Karpas-422 (cell line): ENCODE results near the gene TDRD10. TPM values are rescaled to one million over a fixed set of nuclear protein-coding genes. Genes with fewer than 3 reads are reported as not detected.

Source experiments
- DNase-seq: peaks from one replicate; pipeline ENCODE4 v3.0.0-alpha.2; 2015
- H2AFZ ChIP-seq: fragments of 200-600 bp; sonication (generic); 2 replicates; pipeline ENCODE4 v1.6.1; 2014; ENCODE audit warnings: antibody characterized with exemption, low read length, mixed read lengths
- H3K27ac ChIP-seq: fragments of 200-600 bp; sonication (generic); 2 replicates; pipeline ENCODE4 v1.5.1; 2014; ENCODE audit warnings: mild to moderate bottlenecking, low read length, moderate library complexity
- H3K27me3 ChIP-seq: fragments of 200-600 bp; sonication (generic); 2 replicates; pipeline ENCODE4 v1.6.1; 2014; ENCODE audit warnings: low read length, mixed read lengths
- H3K36me3 ChIP-seq: fragments of 200-600 bp; sonication (generic); 2 replicates; pipeline ENCODE4 v1.6.1; 2014; ENCODE audit warnings: low read length, mixed read lengths; ENCODE audit not compliant: insufficient read depth
- H3K4me1 ChIP-seq: fragments of 200-600 bp; sonication (generic); 2 replicates; pipeline ENCODE4 v1.6.1; 2014; ENCODE audit warnings: mild to moderate bottlenecking, low read length, mixed read lengths
- H3K4me2 ChIP-seq: fragments of 200-600 bp; sonication (generic); 2 replicates; pipeline ENCODE4 v1.6.1; 2014; ENCODE audit warnings: low read length, low read depth, mild to moderate bottlenecking; ENCODE audit not compliant: poor library complexity, severe bottlenecking
- H3K4me3 ChIP-seq: fragments of 200-600 bp; sonication (generic); 2 replicates; pipeline ENCODE4 v1.5.1; 2014; ENCODE audit warnings: mild to moderate bottlenecking, antibody characterized with exemption, low read length, mixed read lengths
- H3K79me2 ChIP-seq: fragments of 200-600 bp; sonication (generic); 2 replicates; pipeline ENCODE4 v1.6.1; 2014; ENCODE audit warnings: mild to moderate bottlenecking, low read length, mixed read lengths
- H3K9ac ChIP-seq: fragments of 200-600 bp; sonication (generic); 2 replicates; pipeline ENCODE4 v1.6.0; 2014; ENCODE audit warnings: low read length
- H3K9me2 ChIP-seq: fragments of 200-600 bp; sonication (generic), shearing (Covaris generic); replicated peaks from 2 replicates; pipeline ENCODE4 v1.6.0; 2014; ENCODE audit warnings: mild to moderate bottlenecking, low read length, moderate library complexity; ENCODE audit not compliant: insufficient read depth
- H3K9me3 ChIP-seq: fragments of 300-700, 200-600 bp; sonication (generic); 2 replicates; pipeline ENCODE4 v1.6.1; 2014; ENCODE audit warnings: low read length, mixed read lengths
- H4K20me1 ChIP-seq: fragments of 200-600 bp; sonication (generic); 2 replicates; pipeline ENCODE4 v1.6.1; 2014; ENCODE audit warnings: mild to moderate bottlenecking, antibody characterized with exemption, low read length, low read depth; ENCODE audit not compliant: insufficient read depth
- total RNA-seq: library from RNA; depleted of rRNA; stranded (reverse); fragments of >200 nt; shearing (Covaris generic); gene quantifications from 2 replicates; pipeline ENCODE4 v1.2.3, GENCODE V29; 2014; ENCODE audit warnings: low replicate concordance

TDRD10 gene
- total RNA-seq, 1 experiment from 2014 or later = not detected

DNA sequence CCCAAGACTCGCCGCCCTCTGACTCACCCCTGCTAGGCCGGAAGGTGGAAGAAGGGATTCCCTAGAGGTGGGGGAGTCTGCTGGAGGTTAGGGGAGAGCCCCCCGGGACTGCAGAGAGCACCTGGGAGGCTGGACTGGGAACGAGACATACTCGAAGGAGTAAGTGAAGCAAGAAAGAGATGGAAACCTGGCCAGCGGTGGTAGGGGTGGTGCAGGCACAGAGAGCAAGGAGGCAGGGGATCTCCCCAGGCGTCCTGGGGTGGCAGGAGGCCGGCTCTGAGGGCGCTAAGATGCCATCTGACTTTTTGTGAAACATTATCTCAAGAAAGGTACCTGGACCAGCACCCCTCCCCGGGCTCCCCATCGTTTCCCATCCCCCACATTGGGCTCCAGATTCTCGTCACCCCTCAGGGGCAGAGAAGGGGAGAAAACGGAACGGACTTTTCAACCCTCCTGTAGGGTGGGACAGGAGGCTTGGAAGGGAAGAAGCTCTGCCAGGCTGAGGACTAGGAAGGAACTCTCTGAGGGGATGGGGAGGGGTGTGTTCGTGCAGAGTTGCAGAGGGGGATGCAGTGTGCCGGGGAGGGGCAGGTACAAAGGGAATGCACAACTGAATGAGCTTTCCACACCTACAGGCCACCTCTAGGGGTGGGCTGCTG, 66.3 kb downstream of the TDRD10 start:
- Histone ChIP-seq H3K9me2 (no peaks in the 10 kb centered on the region), H3K27me3 (no peaks in the 10 kb centered on the region), H2AFZ (no peak overlapping the region), H4K20me1 (no peaks in the 10 kb centered on the region), H3K4me2 (peak overlapping the region; percentile 42), H3K27ac (no peak overlapping the region), H3K36me3 (no peaks in the 10 kb centered on the region), H3K9me3 (no peaks in the 10 kb centered on the region), H3K9ac (no peak overlapping the region), H3K4me1 (peaks cover 24% of the 10 kb centered on the region), H3K4me3 (0 out of 2 replicates have a peak overlapping the region, but pooled peaks have one; percentile 16), H3K79me2 (no peaks in the 10 kb centered on the region)
- DNase-seq = no peak

DNA sequence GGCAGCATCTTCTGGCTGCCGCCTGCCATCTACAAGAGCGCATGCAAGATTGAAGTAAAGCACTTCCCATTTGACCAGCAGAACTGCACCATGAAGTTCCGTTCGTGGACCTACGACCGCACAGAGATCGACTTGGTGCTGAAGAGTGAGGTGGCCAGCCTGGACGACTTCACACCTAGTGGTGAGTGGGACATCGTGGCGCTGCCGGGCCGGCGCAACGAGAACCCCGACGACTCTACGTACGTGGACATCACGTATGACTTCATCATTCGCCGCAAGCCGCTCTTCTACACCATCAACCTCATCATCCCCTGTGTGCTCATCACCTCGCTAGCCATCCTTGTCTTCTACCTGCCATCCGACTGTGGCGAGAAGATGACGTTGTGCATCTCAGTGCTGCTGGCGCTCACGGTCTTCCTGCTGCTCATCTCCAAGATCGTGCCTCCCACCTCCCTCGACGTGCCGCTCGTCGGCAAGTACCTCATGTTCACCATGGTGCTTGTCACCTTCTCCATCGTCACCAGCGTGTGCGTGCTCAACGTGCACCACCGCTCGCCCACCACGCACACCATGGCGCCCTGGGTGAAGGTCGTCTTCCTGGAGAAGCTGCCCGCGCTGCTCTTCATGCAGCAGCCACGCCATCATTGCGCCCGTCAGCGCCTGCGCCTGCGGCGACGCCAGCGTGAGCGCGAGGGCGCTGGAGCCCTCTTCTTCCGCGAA, 69.4 kb downstream of the TDRD10 start:
- no peaks in the 10 kb centered on the region for H3K36me3 ChIP-seq
- no peak overlapping the region for H2AFZ ChIP-seq
- H3K4me2 ChIP-seq = no peak overlapping the region
- no peak overlapping the region for H3K9ac ChIP-seq
- H4K20me1 ChIP-seq = no peaks in the 10 kb centered on the region
- no peaks in the 10 kb centered on the region for H3K9me3 ChIP-seq
- H3K9me2 ChIP-seq = no peaks in the 10 kb centered on the region
- no peak for DNase-seq
- no peaks in the 10 kb centered on the region for H3K79me2 ChIP-seq
- H3K4me3 ChIP-seq = no peak overlapping the region
- no peaks in the 10 kb centered on the region for H3K27me3 ChIP-seq
- no peak overlapping the region for H3K27ac ChIP-seq
- H3K4me1 ChIP-seq = peaks cover 55% of the 10 kb centered on the region

DNA sequence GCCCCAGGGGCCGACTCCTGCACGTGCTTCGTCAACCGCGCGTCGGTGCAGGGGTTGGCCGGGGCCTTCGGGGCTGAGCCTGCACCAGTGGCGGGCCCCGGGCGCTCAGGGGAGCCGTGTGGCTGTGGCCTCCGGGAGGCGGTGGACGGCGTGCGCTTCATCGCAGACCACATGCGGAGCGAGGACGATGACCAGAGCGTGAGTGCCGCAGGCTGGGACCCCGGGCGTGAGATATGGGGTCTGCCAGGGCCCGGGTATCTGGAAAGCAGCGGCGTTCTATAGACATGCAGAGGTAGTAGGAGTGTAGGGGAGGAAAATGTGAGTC, 69.9 kb downstream of the TDRD10 start:
- Histone ChIP-seq H4K20me1 (no peaks in the 10 kb centered on the region), H3K9ac (no peak overlapping the region), H3K4me1 (peaks cover 60% of the 10 kb centered on the region), H2AFZ (no peak overlapping the region), H3K79me2 (no peaks in the 10 kb centered on the region), H3K9me2 (no peaks in the 10 kb centered on the region), H3K4me3 (no peak overlapping the region), H3K4me2 (no peak overlapping the region), H3K9me3 (no peaks in the 10 kb centered on the region), H3K27ac (no peak overlapping the region), H3K36me3 (no peaks in the 10 kb centered on the region), H3K27me3 (no peaks in the 10 kb centered on the region)
- no peak for DNase-seq

DNA sequence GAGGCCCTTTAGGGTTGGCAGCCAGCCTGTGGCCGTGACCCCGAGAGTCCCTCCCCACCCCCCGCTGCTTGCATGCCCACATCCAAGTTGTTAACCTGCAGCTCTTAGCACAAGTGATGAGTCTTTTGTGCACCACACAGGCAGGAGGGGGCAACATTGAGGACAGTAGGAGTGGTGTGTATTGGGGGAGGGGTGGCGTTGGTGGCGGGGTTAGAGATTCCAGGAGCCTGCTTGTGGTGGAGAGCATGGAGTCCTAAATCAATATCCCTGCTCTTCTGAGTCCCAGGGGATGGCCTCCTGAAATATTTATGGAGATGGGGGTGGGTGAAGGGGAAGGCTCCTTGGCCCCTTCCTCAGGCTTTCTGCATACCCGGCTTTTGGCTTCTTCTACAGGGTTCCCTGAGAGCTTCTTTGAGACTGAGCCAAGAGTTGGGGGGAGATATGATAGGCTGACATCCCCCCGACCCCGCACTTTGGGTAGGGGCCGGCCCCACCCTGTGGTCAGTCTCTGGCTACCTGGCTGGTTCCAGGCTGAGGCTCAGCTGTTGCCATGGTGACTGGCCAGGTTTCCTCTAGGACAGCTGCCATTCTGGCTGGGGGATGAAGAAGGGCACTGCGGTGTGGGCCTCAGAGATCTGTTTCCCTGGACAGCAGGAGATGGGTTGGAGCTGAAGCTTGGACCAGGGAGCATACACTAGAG, 70.6 kb downstream of the TDRD10 start:
- Histone ChIP-seq H3K79me2 (no peaks in the 10 kb centered on the region), H3K9ac (peak overlapping the region; percentile 9; the same call in 1 of the 2 replicates), H3K36me3 (no peaks in the 10 kb centered on the region), H3K4me1 (peaks cover 67% of the 10 kb centered on the region), H2AFZ (no peak overlapping the region), H3K4me3 (no peak overlapping the region), H3K27me3 (no peaks in the 10 kb centered on the region), H3K27ac (peak overlapping the region; percentile 20; the same call in 1 of the 2 replicates), H3K9me2 (no peaks in the 10 kb centered on the region), H3K9me3 (no peaks in the 10 kb centered on the region), H3K4me2 (peak overlapping the region; percentile 20), H4K20me1 (no peaks in the 10 kb centered on the region)
- DNase-seq = peak; percentile 51

DNA sequence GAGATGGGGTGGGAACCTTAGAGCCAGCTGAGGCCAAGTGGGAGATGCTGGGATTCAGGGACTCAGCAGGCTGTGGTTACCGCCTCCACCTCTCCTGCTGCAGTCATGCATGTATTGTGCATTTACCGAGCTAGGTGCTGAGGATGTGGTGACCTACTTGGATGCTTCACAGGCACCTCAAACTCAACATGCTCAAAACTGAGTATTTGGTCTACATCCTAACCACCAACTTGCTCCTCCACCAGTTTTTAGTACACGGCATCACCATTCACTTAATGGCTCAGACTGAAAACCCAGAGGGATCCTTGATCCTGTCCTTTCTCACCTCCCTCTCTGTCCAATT, 71.1 kb downstream of the TDRD10 start:
- no peaks in the 10 kb centered on the region for H4K20me1 ChIP-seq
- H2AFZ ChIP-seq = no peak overlapping the region
- H3K9ac ChIP-seq = peak overlapping the region; percentile 30; the same call in 1 of the 2 replicates
- no peaks in the 10 kb centered on the region for H3K79me2 ChIP-seq
- no peak overlapping the region for H3K4me3 ChIP-seq
- H3K4me1 ChIP-seq = peaks cover 69% of the 10 kb centered on the region
- no peaks in the 10 kb centered on the region for H3K27me3 ChIP-seq
- H3K36me3 ChIP-seq = no peaks in the 10 kb centered on the region
- DNase-seq = peak; percentile 64
- no peaks in the 10 kb centered on the region for H3K9me3 ChIP-seq
- H3K4me2 ChIP-seq = peak overlapping the region; percentile 26
- peak overlapping the region; percentile 20; the same call in 1 of the 2 replicates for H3K27ac ChIP-seq
- no peaks in the 10 kb centered on the region for H3K9me2 ChIP-seq

DNA sequence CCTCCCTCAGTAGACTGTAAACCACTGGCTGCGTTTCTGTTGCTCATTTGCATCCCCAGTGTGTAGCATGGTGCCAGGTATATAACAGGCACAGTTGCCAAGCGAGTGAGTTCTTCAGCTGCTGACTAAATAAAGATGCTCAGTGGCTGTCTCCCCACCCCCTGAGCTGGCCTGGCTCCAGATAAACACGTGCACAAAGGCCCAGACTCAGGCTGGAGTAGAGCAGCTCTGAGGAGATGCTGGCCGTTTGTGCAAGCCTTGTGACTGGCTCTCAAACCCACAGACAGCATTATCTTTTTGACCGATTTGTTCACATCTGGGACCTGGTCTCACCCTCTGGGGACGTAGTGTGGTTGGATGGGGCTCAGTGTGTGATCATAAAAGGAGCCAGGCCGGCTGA, 72.7 kb downstream of the TDRD10 start:
- Histone ChIP-seq H3K4me1 (peaks cover 75% of the 10 kb centered on the region), H3K9ac (peak overlapping the region; percentile 63), H4K20me1 (no peaks in the 10 kb centered on the region), H3K9me3 (no peaks in the 10 kb centered on the region), H3K9me2 (no peaks in the 10 kb centered on the region), H3K4me3 (peak overlapping the region; percentile 8; the same call in 1 of the 2 replicates), H2AFZ (no peak overlapping the region), H3K79me2 (no peaks in the 10 kb centered on the region), H3K4me2 (peak overlapping the region; percentile 67), H3K27me3 (no peaks in the 10 kb centered on the region), H3K36me3 (no peaks in the 10 kb centered on the region; the same call in 1 of the 2 replicates), H3K27ac (peak overlapping the region; percentile 96)
- peak; percentile 94 for DNase-seq

DNA sequence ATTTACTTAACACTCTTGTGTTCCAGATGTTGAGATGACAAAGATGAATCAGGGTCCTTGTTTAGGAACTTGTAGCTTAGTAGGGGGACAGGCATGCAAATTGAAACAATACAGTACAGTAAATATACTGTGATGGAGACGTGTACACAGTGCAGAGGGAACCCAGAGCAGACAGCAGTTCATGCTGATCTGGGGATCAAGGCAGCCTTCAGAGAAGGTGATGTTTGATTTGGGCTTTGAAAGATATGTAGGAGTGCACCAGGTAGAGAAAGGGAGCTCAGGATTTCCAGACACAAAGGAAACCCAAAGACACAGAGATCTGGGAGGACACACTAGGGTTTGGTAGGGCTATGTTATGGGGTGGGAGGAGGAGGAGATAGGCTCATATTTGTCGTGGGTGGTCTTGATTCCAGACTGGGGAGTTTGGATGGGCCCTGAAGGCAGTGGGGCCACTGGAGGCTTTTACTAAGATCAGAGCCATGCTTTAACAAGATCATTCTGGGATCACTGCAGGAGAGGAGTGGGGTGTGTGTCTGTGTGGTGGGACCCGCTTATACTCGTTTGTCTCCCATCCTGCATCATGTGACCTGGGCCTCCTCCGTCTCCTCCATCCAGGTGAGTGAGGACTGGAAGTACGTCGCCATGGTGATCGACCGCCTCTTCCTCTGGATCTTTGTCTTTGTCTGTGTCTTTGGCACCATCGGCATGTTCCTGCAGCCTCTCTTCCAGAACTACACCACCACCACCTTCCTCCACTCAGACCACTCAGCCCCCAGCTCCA, 73.3 kb downstream of the TDRD10 start:
- Histone ChIP-seq H3K27ac (peak overlapping the region; percentile 96), H3K9ac (peak overlapping the region; percentile 63), H3K27me3 (no peaks in the 10 kb centered on the region), H3K36me3 (no peaks in the 10 kb centered on the region; the same call in 1 of the 2 replicates), H3K79me2 (no peaks in the 10 kb centered on the region), H3K4me3 (peak overlapping the region; percentile 38; the same call in 1 of the 2 replicates), H3K9me3 (no peaks in the 10 kb centered on the region), H4K20me1 (no peaks in the 10 kb centered on the region), H2AFZ (no peak overlapping the region), H3K4me2 (peak overlapping the region; percentile 67), H3K4me1 (peaks cover 81% of the 10 kb centered on the region), H3K9me2 (no peaks in the 10 kb centered on the region)
- DNase-seq = no peak
